ENCODE measurements around the gene LORICRIN. TPM values are rescaled to one million over a fixed set of nuclear protein-coding genes. Genes with fewer than 3 reads are reported as not detected.

LORICRIN gene
- polyA plus RNA-seq, 1 donor (not counting 4 experiments of a cell fraction or from before 2014, with no cell fraction given): not detected

- Histone ChIP-seq H3K4me3 (ENCODE audit: control insufficient read depth in 2 of 3, extremely low read depth in 1 of 3, insufficient read depth in 2 of 3, low read depth in 1 of 3, low read length in 3 of 3) (no peak overlapping the region), H3K9me1 (ENCODE audit: control insufficient read depth, extremely low read depth, insufficient read depth, low read length) (no peaks in the 10 kb centered on the region), H3K9me3 (ENCODE audit: control insufficient read depth, low read depth, low read length) (no peaks in the 10 kb centered on the region), H3K27ac (ENCODE audit: control insufficient read depth, insufficient read depth, low read length) (no peak overlapping the region), H3K4me1 (ENCODE audit: control insufficient read depth, extremely low read depth, insufficient read depth, low read length) (no peaks in the 10 kb centered on the region), H4K20me1 (ENCODE audit: control insufficient read depth, extremely low read depth, insufficient read depth, low read length) (no peaks in the 10 kb centered on the region), H3K4me2 (ENCODE audit: control insufficient read depth, extremely low read depth, insufficient read depth, low read depth, low read length) (no peak overlapping the region), H3K9ac (ENCODE audit: control insufficient read depth, extremely low read depth, insufficient read depth, low read length) (no peak overlapping the region), H3K36me3 (ENCODE audit: control insufficient read depth in 2 of 2, extremely low read depth in 1 of 2, insufficient read depth in 2 of 2, low read length in 2 of 2) (no peaks in the 10 kb centered on the region), H3K79me2 (ENCODE audit: control insufficient read depth, insufficient read depth, low read length) (no peaks in the 10 kb centered on the region), H3K27me3 (ENCODE audit: control insufficient read depth, extremely low read depth, insufficient read depth, low read length) (peaks cover 4% of the 10 kb centered on the region), H2AFZ (ENCODE audit: control insufficient read depth, low read length) (no peak overlapping the region)
- no peak for TF ChIP-seq EZH2 (IDR thresholded peaks at IDR 0.05; ENCODE audit: low read length)
- no peak for TF ChIP-seq CTCF (optimal IDR thresholded peaks at IDR 0.05 in 1 of 3, IDR thresholded peaks at IDR 0.05 in 1 of 3, conservative IDR thresholded peaks at IDR 0.05 in 1 of 3; ENCODE audit: extremely low read depth in 1 of 3, insufficient read depth in 2 of 3, low read length in 3 of 3)
- FAIRE-seq: no peak
- no peak for DNase-seq (ENCODE audit: low read depth, low spot score)
- dilution Hi-C loops (cut with MboI; ENCODE audit: extremely low pct_ligation_motif_present, low sequenced_read_pairs): no loop called here
These were observed 13.5 kb upstream of the LORICRIN start for GRCh38 chr1:153246018-153246417.

GRCh38 chr1:153246825-153247224 lies 12.7 kb upstream of the LORICRIN start:
- H3K4me1 ChIP-seq (ENCODE audit: control insufficient read depth, extremely low read depth, insufficient read depth, low read length): no peaks in the 10 kb centered on the region
- no peak overlapping the region for H3K27ac ChIP-seq (ENCODE audit: control insufficient read depth, insufficient read depth, low read length)
- no peaks in the 10 kb centered on the region for H3K9me3 ChIP-seq (ENCODE audit: control insufficient read depth, low read depth, low read length)
- no peaks in the 10 kb centered on the region for H4K20me1 ChIP-seq (ENCODE audit: control insufficient read depth, extremely low read depth, insufficient read depth, low read length)
- H3K4me3 ChIP-seq (ENCODE audit: control insufficient read depth in 2 of 3, extremely low read depth in 1 of 3, insufficient read depth in 2 of 3, low read depth in 1 of 3, low read length in 3 of 3): no peak overlapping the region
- no peak overlapping the region for H3K4me2 ChIP-seq (ENCODE audit: control insufficient read depth, extremely low read depth, insufficient read depth, low read depth, low read length)
- no peak overlapping the region for H3K9ac ChIP-seq (ENCODE audit: control insufficient read depth, extremely low read depth, insufficient read depth, low read length)
- no peak for FAIRE-seq
- DNase-seq (ENCODE audit: low read depth, low spot score): no peak
- peaks cover 4% of the 10 kb centered on the region for H3K27me3 ChIP-seq (ENCODE audit: control insufficient read depth, extremely low read depth, insufficient read depth, low read length)
- dilution Hi-C loops (cut with MboI; ENCODE audit: extremely low pct_ligation_motif_present, low sequenced_read_pairs): no loop called here
- no peaks in the 10 kb centered on the region for H3K79me2 ChIP-seq (ENCODE audit: control insufficient read depth, insufficient read depth, low read length)
- no peaks in the 10 kb centered on the region for H3K9me1 ChIP-seq (ENCODE audit: control insufficient read depth, extremely low read depth, insufficient read depth, low read length)
- H3K36me3 ChIP-seq (ENCODE audit: control insufficient read depth in 2 of 2, extremely low read depth in 1 of 2, insufficient read depth in 2 of 2, low read length in 2 of 2): no peaks in the 10 kb centered on the region
- H2AFZ ChIP-seq (ENCODE audit: control insufficient read depth, low read length): no peak overlapping the region
- TF ChIP-seq EZH2 (IDR thresholded peaks at IDR 0.05; ENCODE audit: low read length) (no peak), CTCF (optimal IDR thresholded peaks at IDR 0.05 in 1 of 3, IDR thresholded peaks at IDR 0.05 in 1 of 3, conservative IDR thresholded peaks at IDR 0.05 in 1 of 3; ENCODE audit: extremely low read depth in 1 of 3, insufficient read depth in 2 of 3, low read length in 3 of 3) (no peak)
